H1 (cell line): ENCODE data around the gene EVA1B. TPM values are rescaled to one million over a fixed set of nuclear protein-coding genes. Genes with fewer than 3 reads are reported as not detected.

ENCODE experiments used
- NRF1 ChIP-seq: IDR thresholded peaks from 2 replicates; pipeline ENCODE4 v1.6.1; 2011; ENCODE audit warnings: mild to moderate bottlenecking, low read depth, low read length, improper control_type of control experiment
- SIX5 ChIP-seq: IDR thresholded peaks from 2 replicates; pipeline ENCODE4 v1.6.1; 2011; ENCODE audit warnings: mild to moderate bottlenecking, low read depth, low read length
- polyA plus RNA-seq, 7 experiments: library from polyadenylated mRNA; depleted of rRNA in 3 of 7; stranded (reverse) in 5 of 7; unstranded in 2 of 7; fragments of >200 nt in 5 of 7; fragments of 200-250 nt in 2 of 7; gene quantifications; 1 replicate in 5 of 7; 2 replicates in 1 of 7; 4 replicates in 1 of 7; pipeline versions ENCODE4 v1.2.1 to v1.2.3, GENCODE V29; 2011 to 2013; ENCODE audit warnings: missing spikeins in 2 of 7, mixed read lengths in 2 of 7
- total RNA-seq: library from RNA; stranded (reverse); fragmentation: NEBNext Ultra II Directional; extraction: Animal tissue kit (Norgen Biotek cat#: 25700); gene quantifications from 2 replicates; pipeline ENCODE4 v1.2.1, GENCODE V29; 2021

EVA1B gene
- total and polyA plus RNA-seq, 2 of the 8 experiments (the other 6 are each of a cell fraction or from before 2014, with no cell fraction given): 10.0 to 19.9 TPM

DNA sequence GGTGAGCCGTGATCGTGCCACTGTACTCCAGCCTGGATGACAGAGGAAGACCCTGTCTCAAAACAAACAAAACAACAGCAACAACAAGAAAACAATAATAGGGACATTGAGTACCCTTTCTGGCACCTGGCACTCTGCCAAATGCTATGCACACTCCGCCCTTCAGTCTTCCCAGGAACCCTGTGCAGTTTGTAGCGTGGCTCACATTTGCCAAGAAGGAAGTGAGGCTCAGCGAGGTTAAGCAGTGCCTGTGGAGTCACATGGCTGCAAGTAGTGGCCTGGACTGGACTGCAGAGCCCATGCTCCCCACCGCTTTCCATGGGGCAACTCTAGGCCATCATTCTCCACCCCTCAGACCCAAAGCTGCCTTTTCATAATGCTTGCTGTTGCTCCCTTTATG is 5.3 kb upstream of the EVA1B start (continued):
- TF ChIP-seq NRF1 (no peak), SIX5 (no peak)
